T-cell (primary cell): ENCODE results near the gene CLDN34. TPM values are rescaled to one million over a fixed set of nuclear protein-coding genes. Genes with fewer than 3 reads are reported as not detected.

ENCODE experiments used
- total RNA-seq, 35 experiments: library from RNA in 6 of 35; stranded (reverse) in 6 of 35; fragments of 120-200 nt in 1 of 35; gene quantifications; one replicate each; pipeline versions ENCODE4 v1.2.1 to v1.2.4 and lab custom pipeline; 2013 to 2026

Gene CLDN34
- total RNA-seq, 5 donors from 2014 or later (not counting 1 experiment from before 2014, with no cell fraction given), result not detected

Other genes with a start within 250 kb of the CLDN34 start
- not detected for gene GPR143, start 201.5 kb upstream of the CLDN34 start, total RNA-seq
- gene SHROOM2, start 180.9 kb upstream of the CLDN34 start, total RNA-seq, result under 1 TPM in 2 of 5 donors, not detected in 3; 0.03 to 0.06 TPM
- under 1 TPM; 0.23 to 0.43 (median 0.25) TPM for gene CLCN4, start 189.6 kb downstream of the CLDN34 start, total RNA-seq